NOMO-1 treated with DMSO at 0.1 percent for 48 hours (cell line): ENCODE results near the gene GMDS.
A peak's percentile ranks its signal among the peaks of the same experiment; 100 is the strongest.

ENCODE experiments used
- DNase-seq: peaks from one replicate; lab custom pipeline; 2025; ENCODE audit not compliant: unreplicated experiment; lab: John Stamatoyannopoulos, UW

The GMDS gene

GRCh38 chr6:1786455-1787453, 458.7 kb downstream of the GMDS start:
- DNase-seq, result no peak

GRCh38 chr6:1784422-1784884, 461.0 kb downstream of the GMDS start:
- no peak for DNase-seq

DNA sequence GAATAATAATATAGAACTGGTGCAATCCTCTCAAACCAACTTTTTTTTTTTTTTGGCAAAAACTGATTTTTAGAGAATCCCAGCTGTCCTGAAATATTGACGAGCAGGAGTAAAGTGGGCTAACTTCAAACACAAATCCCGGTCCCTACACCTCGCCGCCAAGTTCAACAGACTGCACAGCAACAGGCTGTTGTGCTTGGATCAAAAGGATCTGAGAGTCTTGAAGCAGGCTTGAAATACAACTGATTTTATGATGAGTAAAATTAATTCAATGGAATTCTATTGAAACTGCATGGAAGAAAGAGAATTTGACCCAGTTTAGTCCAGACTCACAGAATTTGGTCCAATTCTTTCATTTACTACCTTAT, 463.6 kb downstream of the GMDS start:
- DNase-seq, result no peak

DNA sequence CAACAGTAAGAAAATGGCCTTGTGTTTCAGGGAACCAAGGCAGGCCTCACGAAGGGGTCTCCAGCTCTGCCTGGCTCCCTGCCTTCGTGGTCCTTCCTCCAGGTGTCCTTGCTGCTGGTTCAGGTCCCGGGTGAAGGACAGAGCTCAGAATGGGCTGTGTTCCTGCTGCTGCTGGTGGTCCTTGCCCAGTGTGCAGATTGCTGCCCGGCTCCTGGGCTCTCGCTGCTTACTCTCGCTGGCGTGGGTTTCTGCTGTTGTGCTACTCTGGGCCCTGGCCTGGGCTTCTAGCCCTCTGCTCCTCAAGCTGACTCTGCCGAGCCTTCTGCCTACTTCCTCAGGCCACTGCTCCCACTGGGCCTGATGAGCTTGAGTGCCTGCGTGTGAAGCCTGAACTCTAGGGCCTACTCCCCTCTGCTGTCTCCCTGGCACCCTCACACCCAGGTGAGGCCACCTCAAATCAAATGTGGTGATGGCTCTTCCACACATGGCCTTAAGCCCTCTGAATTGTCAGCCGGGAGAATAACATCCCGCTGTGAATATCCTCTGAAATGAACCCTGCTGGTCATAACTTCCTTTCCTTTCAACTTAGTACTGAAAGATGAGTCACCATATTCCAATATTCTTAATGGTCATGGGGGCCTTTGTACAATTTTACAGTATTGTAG, 464.1 kb downstream of the GMDS start:
- no peak for DNase-seq

DNA sequence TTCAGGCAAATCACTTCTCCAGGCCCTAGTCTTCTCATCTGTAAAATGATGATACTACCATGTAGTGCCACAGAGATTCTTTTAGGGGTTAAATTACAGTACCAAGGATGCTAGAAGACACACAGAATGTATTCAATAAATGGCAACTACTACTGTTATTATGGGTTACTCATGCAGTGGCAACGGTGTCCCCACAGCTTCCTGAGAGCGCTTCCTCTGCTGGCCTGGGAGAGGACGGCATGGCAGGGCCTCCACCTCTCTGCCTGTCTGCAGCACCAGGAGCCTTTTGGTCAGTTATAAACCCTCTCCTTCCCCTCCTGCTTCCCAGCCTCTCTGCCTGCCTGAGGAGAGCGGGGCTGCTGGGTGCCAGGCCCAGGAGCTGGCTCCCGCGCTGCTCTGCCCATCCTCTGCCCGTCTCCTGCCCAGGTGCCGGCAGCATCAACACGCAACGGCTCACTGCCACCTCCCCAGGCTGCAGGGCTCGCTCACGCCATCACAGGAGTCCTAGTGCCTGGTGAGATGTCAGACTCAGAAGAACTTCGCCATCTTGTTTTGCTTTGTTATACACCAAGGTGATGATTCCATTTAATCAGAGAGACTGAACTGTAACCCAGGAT, 465.0 kb downstream of the GMDS start:
- no peak for DNase-seq

DNA sequence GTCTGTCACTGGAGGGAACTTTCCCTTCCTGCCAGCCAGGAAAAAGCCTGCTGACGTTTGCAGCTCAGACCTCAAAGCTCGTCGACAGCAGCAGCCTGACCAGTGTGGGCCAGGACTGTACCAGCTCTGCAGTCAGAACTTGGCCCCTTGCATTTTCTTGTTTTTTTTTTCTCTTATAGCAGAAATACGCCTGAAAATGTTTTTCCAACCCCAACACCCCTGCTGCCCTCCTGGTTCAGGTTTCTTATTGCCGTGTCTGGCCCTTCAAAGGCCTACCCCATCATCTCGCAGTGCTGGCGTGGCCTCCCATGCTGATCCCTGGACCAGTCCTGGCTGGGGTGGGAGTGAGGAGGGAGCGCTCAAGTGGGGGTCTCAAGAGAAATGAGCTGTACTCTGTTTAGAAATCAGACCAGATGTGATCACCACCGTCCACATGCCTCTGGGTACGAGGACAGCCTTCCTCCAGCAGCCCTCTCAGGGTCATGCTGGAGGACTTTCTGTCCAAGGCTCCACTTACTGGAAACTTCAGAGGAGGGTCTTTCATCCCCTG, 466.6 kb downstream of the GMDS start:
- DNase-seq, result no peak

DNA sequence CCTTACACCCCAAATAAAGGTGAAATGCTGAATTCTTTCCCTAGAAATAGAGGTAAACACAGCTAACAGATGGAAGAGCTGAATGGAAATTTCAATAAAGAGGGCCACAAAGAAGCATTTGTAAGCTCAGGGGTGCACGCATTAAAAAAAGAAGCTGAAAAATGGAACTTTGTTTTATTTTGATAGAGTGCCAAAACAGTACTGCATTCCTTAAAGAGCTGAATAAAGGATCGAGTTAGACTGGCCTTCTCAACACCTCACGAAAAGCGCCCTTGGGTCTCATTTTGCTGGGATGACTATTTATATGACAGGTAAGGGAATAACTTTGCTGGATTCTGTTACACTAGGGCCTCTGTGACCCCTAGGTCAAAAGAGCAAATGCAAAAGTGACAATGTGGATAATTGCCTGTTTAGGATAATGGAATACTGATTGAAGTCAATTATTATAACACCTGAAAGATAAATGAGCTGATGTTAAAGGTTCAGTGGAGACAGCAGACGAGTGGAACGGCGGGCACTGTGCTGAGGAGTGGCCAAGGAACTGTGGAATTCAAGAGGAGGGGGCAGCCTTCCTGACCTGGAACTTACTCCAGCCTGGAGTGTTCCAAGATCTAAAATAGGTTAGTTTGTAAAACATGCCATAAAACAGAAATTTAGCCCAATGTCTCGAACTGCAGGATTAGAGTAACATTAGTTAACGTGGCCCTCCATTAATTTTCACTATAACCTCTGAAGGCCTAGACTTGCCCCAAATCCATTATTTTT, 467.3 kb downstream of the GMDS start:
- DNase-seq, result no peak

- DNase-seq, result no peak
Measured at GRCh38 chr6:1775441-1775840, 470.0 kb downstream of the GMDS start.

- DNase-seq, result no peak
Measured at GRCh38 chr6:1774226-1774915, 471.0 kb downstream of the GMDS start.

- peak; percentile 26 for DNase-seq
Measured at GRCh38 chr6:1773700-1774099, 471.7 kb downstream of the GMDS start.

DNA sequence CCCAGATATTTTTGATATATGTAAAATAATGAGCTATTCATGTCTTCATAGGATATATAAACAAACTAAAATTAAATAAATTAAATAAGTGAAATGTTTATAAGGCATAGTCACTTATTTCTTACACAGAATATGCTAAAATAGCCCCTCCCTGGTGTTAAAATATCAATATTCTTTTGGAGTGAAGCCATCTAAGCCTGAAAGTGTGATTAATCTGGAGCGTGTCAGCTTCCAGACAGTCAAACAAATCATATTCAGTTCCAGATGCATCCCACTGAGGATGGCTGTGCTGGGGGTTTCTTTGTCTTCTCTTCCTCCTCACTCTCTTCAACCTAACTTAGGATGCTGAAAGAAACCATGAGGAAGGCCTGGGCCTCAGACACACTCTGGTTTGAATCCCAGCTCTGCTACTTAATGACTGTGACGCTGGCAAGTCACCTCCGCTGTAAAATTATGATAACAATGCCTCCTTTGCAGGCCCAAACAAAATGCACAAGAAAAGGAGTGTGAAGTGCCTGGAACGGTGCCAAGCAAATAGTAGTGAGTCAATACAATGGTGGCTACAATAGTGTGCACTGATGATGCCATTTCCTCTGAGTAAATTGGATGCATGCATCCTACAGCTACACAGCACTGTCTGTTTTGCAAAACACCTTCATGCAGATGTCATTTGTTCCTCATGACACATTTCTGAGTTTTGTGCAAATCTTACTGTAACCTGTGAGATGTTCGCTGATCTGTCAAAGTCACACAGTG, 474.3 kb downstream of the GMDS start:
- no peak for DNase-seq

DNA sequence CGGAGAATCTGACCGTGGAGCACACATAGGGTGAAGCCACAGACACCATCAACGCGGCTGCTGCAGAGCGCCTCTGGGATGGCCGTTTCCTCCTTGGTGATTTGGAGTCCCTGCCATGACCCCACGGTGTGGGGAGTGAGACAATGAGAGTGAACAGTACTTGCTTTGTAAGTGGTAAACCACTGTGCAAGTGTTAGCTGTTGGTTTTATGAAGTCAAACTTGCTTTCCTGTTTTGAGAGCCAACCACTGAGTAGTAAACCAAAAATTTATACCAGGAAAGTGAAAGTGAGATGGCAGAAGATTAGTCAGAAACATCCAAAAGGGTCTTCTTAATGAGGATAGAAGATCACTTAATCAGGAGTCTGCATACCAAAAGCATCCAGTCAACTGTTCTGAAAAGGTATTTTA, 475.0 kb downstream of the GMDS start:
- DNase-seq, result no peak

- no peak for DNase-seq
Measured at GRCh38 chr6:1767481-1768246, 477.7 kb downstream of the GMDS start.

DNA sequence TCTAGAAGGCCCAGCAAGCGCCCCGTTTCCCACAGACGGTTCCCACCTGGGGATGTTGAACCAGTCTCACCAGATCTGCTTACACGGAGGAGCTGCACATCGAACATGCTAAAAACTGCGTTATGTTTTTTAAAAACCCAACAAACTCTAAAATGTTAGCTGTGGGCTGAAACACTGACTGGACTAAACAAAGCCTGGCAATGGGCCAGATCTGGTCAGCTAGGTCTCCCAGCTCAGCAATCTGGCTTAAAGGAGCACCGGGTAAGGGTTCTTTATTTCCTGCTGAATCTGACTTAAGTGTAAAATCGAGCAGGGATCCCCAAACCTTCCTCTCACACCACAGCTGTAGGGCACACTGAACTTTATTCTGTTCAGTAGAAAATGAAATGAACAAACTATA, 478.8 kb downstream of the GMDS start:
- no peak for DNase-seq

DNA sequence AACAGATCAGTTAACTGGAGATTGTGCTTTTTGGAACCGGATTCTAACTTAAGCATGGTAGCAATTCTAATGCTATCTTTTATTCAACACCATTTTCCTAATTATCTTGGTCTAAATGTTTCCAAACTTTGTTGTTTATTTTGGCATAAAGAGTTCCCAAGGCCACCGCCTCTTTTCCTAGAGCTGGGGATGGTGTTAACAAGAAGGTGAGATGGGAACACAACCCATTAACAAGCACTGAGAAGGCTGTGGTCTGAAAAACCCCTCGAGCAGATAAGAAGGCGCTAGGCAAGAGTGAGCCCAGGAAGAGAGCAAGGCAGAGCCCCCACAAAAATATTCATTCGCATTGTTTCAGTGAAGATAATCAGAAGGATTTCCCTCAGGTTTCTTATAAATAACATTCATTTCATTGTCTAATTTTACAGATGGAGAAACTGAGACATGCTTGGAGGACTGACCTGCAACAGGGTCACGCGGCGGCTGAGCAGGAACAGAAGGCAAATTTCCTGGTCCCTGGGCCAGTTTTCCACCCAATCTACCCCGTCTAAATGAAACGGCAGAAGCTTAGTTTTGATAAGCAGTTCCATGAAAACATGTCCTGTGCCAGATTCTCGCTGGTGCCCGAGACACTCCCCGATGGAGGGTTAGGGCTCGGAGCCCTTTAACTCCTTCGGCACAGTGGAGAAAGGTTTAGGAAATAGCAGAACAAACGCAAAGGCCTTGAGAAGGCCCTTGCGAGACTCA, 480.1 kb downstream of the GMDS start:
- no peak for DNase-seq

- DNase-seq, result no peak
Measured at GRCh38 chr6:1764397-1764987, 480.9 kb downstream of the GMDS start.

DNA sequence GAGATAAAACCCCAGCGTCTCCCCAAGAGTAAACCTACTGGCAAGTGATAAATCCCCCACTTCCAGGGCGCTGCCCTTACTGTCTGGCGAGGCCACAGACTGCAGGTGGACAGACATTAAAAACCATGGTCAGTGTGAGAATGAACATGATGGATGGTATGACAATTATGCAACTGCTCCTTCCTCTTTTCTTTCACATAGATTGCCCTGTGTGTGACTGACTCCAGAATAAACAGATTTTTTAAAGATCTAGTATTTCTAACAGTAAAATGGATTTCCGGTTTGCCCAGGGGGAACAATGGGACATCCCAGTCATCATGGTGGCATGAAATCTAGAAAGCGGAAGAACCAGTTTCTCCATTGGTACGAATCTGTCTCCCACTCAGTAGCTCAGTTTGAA, 482.0 kb downstream of the GMDS start:
- peak; percentile 91 for DNase-seq

DNA sequence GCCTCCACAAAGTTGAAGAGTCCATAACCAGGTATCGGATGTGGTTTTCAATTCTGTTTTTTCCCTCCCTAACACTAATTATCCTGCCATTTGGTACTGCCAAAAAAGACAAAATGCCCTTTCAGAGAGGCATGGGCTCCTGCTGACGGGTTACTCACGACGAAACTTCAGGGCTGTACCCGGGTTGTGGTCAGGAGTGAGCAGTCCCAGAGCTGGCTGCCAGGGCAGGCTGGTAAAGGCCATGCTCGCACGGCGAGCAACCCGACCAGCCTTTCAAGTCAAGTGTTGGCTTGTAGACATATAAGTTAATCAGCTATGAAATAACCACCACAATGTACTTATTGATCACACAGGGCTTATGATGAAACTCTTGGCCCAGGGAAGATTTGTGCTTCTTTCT, 483.2 kb downstream of the GMDS start:
- DNase-seq, result no peak
